GM12865 (cell line): ENCODE results near the gene CNOT4.

Source experiments
- DNase-seq: peaks from one replicate; pipeline ENCODE4 v3.0.0; 2010; ENCODE audit warnings: low read depth
- H3K4me3 ChIP-seq: 2 replicates; pipeline ENCODE4 v1.5.1; 2011; ENCODE audit warnings: mild to moderate bottlenecking, low read depth, low read length, control low read depth
- CTCF ChIP-seq: IDR thresholded peaks from 2 replicates; pipeline ENCODE4 v1.5.1; 2011; ENCODE audit warnings: low read length, control low read depth, low read depth, inconsistent platforms; ENCODE audit not compliant: insufficient read depth; ENCODE audit errors: missing control alignments

Gene CNOT4

GRCh38 chr7:135333946-135334345, 176.0 kb downstream of the CNOT4 start:
- no peak for TF ChIP-seq CTCF
- H3K4me3 ChIP-seq, result no peak overlapping the region
- no peak for DNase-seq

GRCh38 chr7:135333200-135333599, 176.7 kb downstream of the CNOT4 start:
- DNase-seq, result no peak
- no peak for TF ChIP-seq CTCF
- H3K4me3 ChIP-seq, result no peak overlapping the region

GRCh38 chr7:135330088-135330487, 179.8 kb downstream of the CNOT4 start:
- TF ChIP-seq CTCF, result no peak
- DNase-seq, result no peak
- no peak overlapping the region for H3K4me3 ChIP-seq

GRCh38 chr7:135328526-135328925, 181.4 kb downstream of the CNOT4 start:
- DNase-seq, result no peak
- no peak for TF ChIP-seq CTCF
- no peak overlapping the region for H3K4me3 ChIP-seq

- no peak overlapping the region for H3K4me3 ChIP-seq
- TF ChIP-seq CTCF, result no peak
- DNase-seq, result no peak
These were observed 181.8 kb downstream of the CNOT4 start for GRCh38 chr7:135328053-135328452.

GRCh38 chr7:135327458-135327857, 182.4 kb downstream of the CNOT4 start:
- no peak overlapping the region for H3K4me3 ChIP-seq
- TF ChIP-seq CTCF, result no peak
- no peak for DNase-seq

- no peak for DNase-seq
- no peak overlapping the region for H3K4me3 ChIP-seq
- TF ChIP-seq CTCF, result no peak
These were observed 183.1 kb downstream of the CNOT4 start for GRCh38 chr7:135326636-135327280.
